Parathyroid adenoma (tissue), 2 donors: ENCODE data around the gene OLFML3.

Source experiments
- H2AFZ ChIP-seq: fragments of 300-600 bp; sonication (generic); one replicate; pipeline ENCODE4 v1.7.0; 2017; ENCODE audit warnings: antibody characterized with exemption, mild to moderate bottlenecking
- H3K27ac ChIP-seq: fragments of 300-600 bp; sonication (generic); one replicate; pipeline ENCODE4 v1.7.0; 2017
- H3K27me3 ChIP-seq: fragments of 300-600 bp; sonication (generic); one replicate; pipeline ENCODE4 v1.7.0; 2017; ENCODE audit warnings: low read length; ENCODE audit not compliant: control insufficient read depth, insufficient read depth
- H3K36me3 ChIP-seq: fragments of 300-600 bp; sonication (generic); one replicate; pipeline ENCODE4 v1.7.0; 2017; ENCODE audit warnings: low read length; ENCODE audit not compliant: control insufficient read depth, insufficient read depth
- H3K4me1 ChIP-seq: fragments of 300-600 bp; sonication (generic); one replicate; pipeline ENCODE4 v1.7.0; 2017; ENCODE audit warnings: control low read depth
- H3K4me2 ChIP-seq: fragments of 300-600 bp; sonication (generic); one replicate; pipeline ENCODE4 v1.7.0; 2017; ENCODE audit warnings: low read length
- H3K4me3 ChIP-seq: fragments of 300-600 bp; sonication (generic); one replicate; pipeline ENCODE4 v1.7.0; 2017; ENCODE audit warnings: low read depth, low read length
- H3K79me2 ChIP-seq: fragments of 300-600 bp; sonication (generic); one replicate; pipeline ENCODE4 v1.7.0; 2017; ENCODE audit warnings: control low read depth
- H3K9ac ChIP-seq: fragments of 300-600 bp; sonication (generic); one replicate; pipeline ENCODE4 v1.7.0; 2017; ENCODE audit warnings: mild to moderate bottlenecking
- H3K9me3 ChIP-seq: fragments of 300-600 bp; sonication (generic); one replicate; pipeline ENCODE4 v1.7.0; 2017; ENCODE audit warnings: low read length; ENCODE audit not compliant: control insufficient read depth
- CTCF ChIP-seq: fragments of 300-600 bp; sonication (generic); IDR thresholded peaks from one replicate; pipeline ENCODE4 v1.7.0; 2017; ENCODE audit warnings: antibody characterized with exemption, mild to moderate bottlenecking
- donor health status: primary hyperparathyroidism.

Gene OLFML3

GRCh38 chr1:113938192-113938591 lies 41.1 kb upstream of the OLFML3 start:
- no peak overlapping the region for H3K4me3 ChIP-seq
- H3K9ac ChIP-seq, result no peak overlapping the region
- H3K27me3 ChIP-seq, result no peaks in the 10 kb centered on the region
- H3K4me1 ChIP-seq, result no peaks in the 10 kb centered on the region
- no peaks in the 10 kb centered on the region for H3K9me3 ChIP-seq
- no peaks in the 10 kb centered on the region for H3K36me3 ChIP-seq
- H2AFZ ChIP-seq, result no peak overlapping the region
- H3K27ac ChIP-seq, result no peak overlapping the region
- H3K79me2 ChIP-seq, result peaks cover 8% of the 10 kb centered on the region
- H3K4me2 ChIP-seq, result no peak overlapping the region
- no peak for TF ChIP-seq CTCF

- H3K4me1 ChIP-seq, result no peaks in the 10 kb centered on the region
- H3K27ac ChIP-seq, result no peak overlapping the region
- no peaks in the 10 kb centered on the region for H3K36me3 ChIP-seq
- H2AFZ ChIP-seq, result no peak overlapping the region
- no peaks in the 10 kb centered on the region for H3K9me3 ChIP-seq
- no peaks in the 10 kb centered on the region for H3K27me3 ChIP-seq
- no peak overlapping the region for H3K4me3 ChIP-seq
- peaks cover 7% of the 10 kb centered on the region for H3K79me2 ChIP-seq
- no peak overlapping the region for H3K9ac ChIP-seq
- no peak for TF ChIP-seq CTCF
- H3K4me2 ChIP-seq, result no peak overlapping the region
Measured at GRCh38 chr1:113940365-113941244, 38.7 kb upstream of the OLFML3 start.

DNA sequence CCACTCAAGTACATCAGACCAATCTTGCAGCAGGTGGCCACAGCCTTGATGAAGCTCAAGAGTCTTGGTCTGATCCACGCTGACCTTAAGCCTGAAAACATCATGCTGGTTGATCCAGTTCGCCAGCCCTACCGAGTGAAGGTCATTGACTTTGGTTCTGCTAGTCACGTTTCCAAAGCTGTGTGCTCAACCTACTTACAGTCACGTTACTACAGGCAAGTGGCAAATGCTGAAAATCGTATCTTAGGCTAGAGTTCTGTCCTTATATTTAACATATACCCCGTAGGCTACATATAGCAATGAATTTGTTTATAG lies 38.1 kb upstream of the OLFML3 start:
- Histone ChIP-seq H2AFZ (no peak overlapping the region), H3K27me3 (no peaks in the 10 kb centered on the region), H3K79me2 (peaks cover 10% of the 10 kb centered on the region), H3K9me3 (no peaks in the 10 kb centered on the region), H3K4me3 (no peak overlapping the region), H3K9ac (no peak overlapping the region), H3K27ac (no peak overlapping the region), H3K4me2 (no peak overlapping the region), H3K4me1 (no peaks in the 10 kb centered on the region), H3K36me3 (no peaks in the 10 kb centered on the region)
- TF ChIP-seq CTCF, result no peak

DNA sequence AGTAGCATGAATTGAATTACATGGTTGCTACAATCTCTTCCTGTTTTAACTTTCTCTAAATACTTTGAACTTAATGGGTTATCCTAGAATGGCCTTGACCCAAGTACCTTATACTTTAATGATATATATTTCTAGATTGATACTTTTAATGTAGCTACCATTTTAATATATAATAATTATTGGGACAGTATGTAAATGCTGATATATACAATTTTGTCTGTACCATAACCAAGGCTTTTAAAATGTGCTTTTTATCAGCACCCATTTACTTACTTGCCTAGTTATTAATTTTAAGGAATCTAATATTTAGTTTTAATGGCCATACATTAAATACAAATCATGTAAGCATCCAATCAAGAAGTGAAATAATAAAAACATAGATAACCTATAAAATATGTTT lies 36.7 kb upstream of the OLFML3 start:
- Histone ChIP-seq H3K4me1 (no peaks in the 10 kb centered on the region), H3K79me2 (peaks cover 10% of the 10 kb centered on the region), H3K4me3 (no peak overlapping the region), H3K27me3 (no peaks in the 10 kb centered on the region), H3K36me3 (no peaks in the 10 kb centered on the region), H3K27ac (no peak overlapping the region), H3K9me3 (no peaks in the 10 kb centered on the region), H3K9ac (no peak overlapping the region), H2AFZ (no peak overlapping the region), H3K4me2 (no peak overlapping the region)
- TF ChIP-seq CTCF, result no peak
